Prostate gland (tissue), 2 donors: Measurements from ENCODE around the gene TLCD3B. TPM values are rescaled to one million over a fixed set of nuclear protein-coding genes. Genes with fewer than 3 reads are reported as not detected.

Experiments
- DNase-seq: peaks from one replicate; pipeline ENCODE4 v3.0.0-alpha.2; 2019; ENCODE audit warnings: low spot score
- H3K27ac ChIP-seq, 2 donors: fragments of 200-600 bp; sonication (generic); 2 replicates each; pipeline ENCODE4 v1.5.1; 2017 to 2019
- H3K27me3 ChIP-seq: fragments of 200-600 bp; sonication (generic); replicated peaks from 2 replicates; pipeline ENCODE4 v1.5.1; 2019; ENCODE audit not compliant: insufficient read depth
- H3K36me3 ChIP-seq, 2 donors: fragments of 200-600 bp; sonication (generic); 1 replicate in 1 of 2; 2 replicates in 1 of 2; pipeline versions ENCODE4 v1.5.1 to v1.8.1; 2017 to 2019
- H3K4me1 ChIP-seq: fragments of 200-600 bp; sonication (generic); replicated peaks from 2 replicates; pipeline ENCODE4 v1.5.1; 2019
- H3K4me3 ChIP-seq, 2 donors: fragments of 200-600 bp; sonication (generic); 2 replicates each; pipeline ENCODE4 v1.5.1; 2017 to 2019
- H3K9me3 ChIP-seq: fragments of 200-600 bp; sonication (generic); 2 replicates; pipeline ENCODE4 v1.5.1; 2017
- CTCF ChIP-seq, 4 experiments: fragments of 200-600 bp in 2 of 4; fragments of 450-650 bp in 2 of 4; sonication (generic) in 2 of 4; IDR thresholded peaks; 1 replicate in 3 of 4; 2 replicates in 1 of 4; pipeline ENCODE4 v1.5.1; 2016 to 2019; ENCODE audit warnings: antibody characterized with exemption in 4 of 4, mild to moderate bottlenecking in 2 of 4, moderate library complexity in 2 of 4
- POLR2A ChIP-seq: fragments of 450-650 bp; IDR thresholded peaks from one replicate; pipeline ENCODE4 v1.6.1; 2016; ENCODE audit warnings: antibody characterized with exemption, mild to moderate bottlenecking
- POLR2AphosphoS5 ChIP-seq: sonication (generic); formaldehyde crosslinking; IDR thresholded peaks from one replicate; pipeline ENCODE4 v1.6.1; 2017; ENCODE audit warnings: antibody characterized with exemption
- WGBS: methylation state at CpG from one replicate; pipeline ENCODE4 v1.1.5; 2018; 5-methylcytosine and 5-hydroxymethylcytosine counted together
- intact Hi-C: fragments of 100-400 bp; cut with DNase I; formaldehyde crosslinking; loops from one replicate; pipeline ENCODE4 v1.14.2; 2022
- total RNA-seq, 2 donors: library from RNA; depleted of rRNA; stranded (reverse); fragments of >200 nt; gene quantifications; one replicate each; pipeline ENCODE4 v1.1.0, GENCODE V29; 2016

The TLCD3B gene
- total RNA-seq, 2 donors from 2014 or later = 0.46 to 17.2 TPM

DNA sequence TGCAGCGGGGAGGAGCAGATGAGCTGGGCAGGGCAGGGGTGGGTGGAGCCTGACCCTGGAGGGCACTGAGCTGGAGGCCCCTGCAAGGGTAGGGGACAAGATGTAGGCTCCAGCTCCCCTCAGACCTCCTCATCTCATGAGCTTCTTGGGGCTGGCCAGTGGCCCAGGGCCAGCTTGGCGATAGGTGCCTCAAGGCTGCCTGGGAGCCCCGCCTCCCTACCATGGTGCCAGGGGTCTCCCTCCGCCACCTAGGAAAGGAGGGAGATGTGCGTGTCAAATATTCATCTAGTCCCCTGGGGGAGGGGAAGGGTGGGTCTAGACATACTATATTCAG is 39.5 kb downstream of the TLCD3B start:
- no peak overlapping the region for H3K27ac ChIP-seq
- 76% methylated on average over 5 of the region's 5 CpGs for WGBS
- H3K9me3 ChIP-seq = no peaks in the 10 kb centered on the region
- peaks cover 6% of the 10 kb centered on the region for H3K4me1 ChIP-seq
- intact Hi-C loops = loop anchor here (10.0 kb wide), 1 partner anchor 67 kb away; the partner anchor contains the start of gene KCTD13
- no peak overlapping the region for H3K4me3 ChIP-seq
- TF ChIP-seq POLR2AphosphoS5 (no peak), POLR2A (no peak), CTCF (IDR thresholded peaks at IDR 0.05) (no peak)
- H3K27me3 ChIP-seq = no peaks in the 10 kb centered on the region
- peaks cover 6 to 20% of the 10 kb centered on the region in 2 donors for H3K36me3 ChIP-seq
- no peak for DNase-seq

DNA sequence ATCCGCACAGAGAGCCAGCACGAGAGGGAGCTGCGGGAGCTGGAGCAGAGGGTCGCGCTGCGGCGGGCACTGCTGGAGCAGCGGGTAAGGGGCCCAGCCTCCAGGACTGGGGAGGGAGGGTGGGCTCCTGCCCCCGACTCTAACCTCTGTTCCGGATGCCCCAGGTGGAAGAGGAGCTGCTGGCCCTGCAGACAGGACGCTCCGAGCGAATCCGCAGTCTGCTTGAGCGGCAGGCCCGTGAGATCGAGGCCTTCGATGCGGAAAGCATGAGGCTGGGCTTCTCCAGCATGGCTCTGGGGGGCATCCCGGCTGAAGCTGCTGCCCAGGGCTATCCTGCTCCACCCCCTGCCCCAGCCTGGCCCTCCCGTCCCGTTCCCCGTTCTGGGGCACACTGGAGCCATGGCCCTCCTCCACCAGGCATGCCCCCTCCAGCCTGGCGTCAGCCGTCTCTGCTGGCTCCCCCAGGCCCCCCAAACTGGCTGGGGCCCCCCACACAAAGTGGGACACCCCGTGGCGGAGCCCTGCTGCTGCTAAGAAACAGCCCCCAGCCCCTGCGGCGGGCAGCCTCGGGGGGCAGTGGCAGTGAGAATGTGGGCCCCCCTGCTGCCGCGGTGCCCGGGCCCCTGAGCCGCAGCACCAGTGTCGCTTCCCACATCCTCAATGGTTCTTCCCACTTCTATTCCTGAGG is 40.0 kb downstream of the TLCD3B start:
- 93% methylated on average over 31 of the region's 35 CpGs for WGBS
- no peak overlapping the region for H3K27ac ChIP-seq
- no peaks in the 10 kb centered on the region for H3K9me3 ChIP-seq
- H3K27me3 ChIP-seq = no peaks in the 10 kb centered on the region
- peaks cover 12 to 25% of the 10 kb centered on the region in 2 donors for H3K36me3 ChIP-seq
- intact Hi-C loops = loop anchor here (10.0 kb wide), 1 partner anchor 66 kb away; the partner anchor contains the start of gene KCTD13
- H3K4me1 ChIP-seq = peaks cover 6% of the 10 kb centered on the region
- no peak for DNase-seq
- no peak overlapping the region for H3K4me3 ChIP-seq
- TF ChIP-seq CTCF (IDR thresholded peaks at IDR 0.05) (no peak), POLR2AphosphoS5 (no peak), POLR2A (no peak)

DNA sequence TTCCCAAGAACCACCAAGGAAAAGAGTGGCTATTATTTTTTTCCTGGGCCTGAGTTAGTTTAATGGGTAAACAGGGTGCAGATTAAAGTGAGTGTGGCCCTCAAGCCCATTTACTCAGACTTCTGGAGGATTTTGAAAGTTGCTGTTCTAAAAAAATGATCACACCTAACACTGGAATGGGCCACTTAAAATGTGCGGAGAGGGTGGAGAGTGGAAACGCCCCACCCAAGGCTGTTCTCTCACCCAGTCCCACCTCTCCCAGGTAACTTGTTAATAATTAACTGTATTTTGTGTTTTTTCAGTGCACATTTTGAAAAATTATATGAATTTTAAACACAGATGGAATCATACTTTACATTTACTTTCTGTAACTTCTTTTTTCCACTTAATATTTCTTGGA is 41.0 kb downstream of the TLCD3B start:
- Histone ChIP-seq H3K9me3 (no peaks in the 10 kb centered on the region), H3K36me3 (peaks cover 22 to 35% of the 10 kb centered on the region in 2 donors), H3K4me1 (peaks cover 6% of the 10 kb centered on the region), H3K27ac (no peak overlapping the region), H3K4me3 (no peak overlapping the region), H3K27me3 (no peaks in the 10 kb centered on the region)
- DNase-seq = no peak
- intact Hi-C loops = loop anchor here (10.0 kb wide), 1 partner anchor 65 kb away; the partner anchor contains the start of gene KCTD13
- WGBS = 69% methylated on average over 2 of the region's 2 CpGs
- no peak for TF ChIP-seq POLR2A
- TF ChIP-seq POLR2AphosphoS5 = no peak
- TF ChIP-seq CTCF (IDR thresholded peaks at IDR 0.05) = no peak

DNA sequence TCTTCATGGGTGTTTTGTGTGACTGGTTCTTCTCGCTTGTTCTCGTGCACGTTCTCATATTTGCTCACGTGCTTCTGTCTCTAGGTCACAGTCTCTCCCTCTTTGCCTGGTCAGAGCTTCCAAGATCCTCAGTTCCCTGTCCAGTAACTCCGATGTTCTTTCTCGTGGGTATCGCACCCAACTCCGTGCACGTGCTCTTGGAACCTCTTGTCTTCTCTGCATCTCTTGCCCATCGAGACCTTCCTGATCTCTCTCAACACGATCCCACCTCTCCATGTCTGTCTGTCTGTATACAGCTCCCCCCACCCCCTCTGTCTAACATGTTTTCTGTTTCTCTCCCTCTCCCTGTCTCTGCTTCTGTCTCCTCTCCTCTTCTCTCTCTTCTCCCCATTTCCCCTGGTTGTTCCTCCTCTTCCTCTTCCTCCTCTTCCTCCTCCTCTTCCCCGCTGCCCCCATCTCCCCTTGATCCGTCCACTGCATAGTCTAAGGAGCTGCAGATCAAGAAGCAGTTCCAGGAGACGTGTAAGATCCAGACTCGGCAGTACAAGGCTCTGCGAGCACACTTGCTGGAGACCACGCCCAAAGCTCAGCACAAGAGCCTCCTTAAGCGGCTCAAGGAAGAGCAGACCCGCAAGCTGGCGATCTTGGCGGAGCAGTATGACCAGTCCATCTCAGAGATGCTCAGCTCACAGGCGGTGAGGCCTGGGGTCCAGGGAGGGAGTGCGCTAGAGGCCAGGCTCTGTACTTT is 41.8 kb downstream of the TLCD3B start:
- 84% methylated on average over 23 of the region's 23 CpGs for WGBS
- Histone ChIP-seq H3K27ac (no peak overlapping the region), H3K36me3 (peaks cover 28 to 37% of the 10 kb centered on the region in 2 donors), H3K4me1 (peaks cover under 1% of the 10 kb centered on the region), H3K27me3 (no peaks in the 10 kb centered on the region), H3K9me3 (no peaks in the 10 kb centered on the region), H3K4me3 (no peak overlapping the region)
- intact Hi-C loops = no loop called here
- TF ChIP-seq POLR2AphosphoS5 (no peak), CTCF (IDR thresholded peaks at IDR 0.05) (no peak), POLR2A (no peak)
- no peak for DNase-seq
